OCI-LY7 (cell line): ENCODE measurements around the gene SASH1. TPM values are rescaled to one million over a fixed set of nuclear protein-coding genes. Genes with fewer than 3 reads are reported as not detected.

Source experiments
- BruUV-seq: library from RNA; stranded (reverse); fragments of 400-500 nt; replicated peaks from 2 replicates; lab custom pipeline; 2021; lab: Mats Ljungman, UMichigan
- CTCF ChIA-PET: fragments of 300-600 bp; sonication (Branson Sonifier 250); formaldehyde crosslinking; loops from one replicate; lab custom pipeline; 2022; ENCODE audit warnings: antibody characterized with exemption; ENCODE audit not compliant: unreplicated experiment; lab: Charles Lee
- POLR2A ChIA-PET: fragments of 300-600 bp; sonication (Branson Sonifier 250); formaldehyde crosslinking; loops from one replicate; lab custom pipeline; 2022; ENCODE audit warnings: antibody characterized with exemption; lab: Charles Lee
- DNase-seq: peaks from one replicate; pipeline ENCODE4 v3.0.0-alpha.2; 2015; ENCODE audit warnings: low spot score
- H2AFZ ChIP-seq: fragments of 200-600 bp; sonication (generic), shearing (Covaris generic); 2 replicates; pipeline ENCODE4 v1.6.1; 2014; ENCODE audit warnings: mild to moderate bottlenecking, antibody characterized with exemption, low read length, moderate library complexity
- H3K27ac ChIP-seq: fragments of 200-600 bp; sonication (generic); 2 replicates; pipeline ENCODE4 v1.5.1; 2014; ENCODE audit warnings: mixed run types, low read depth, mild to moderate bottlenecking, moderate library complexity, low read length, inconsistent platforms; ENCODE audit not compliant: poor library complexity, severe bottlenecking
- H3K36me3 ChIP-seq: fragments of 200-600 bp; sonication (generic); 2 replicates; pipeline ENCODE4 v1.6.1; 2014; ENCODE audit warnings: mild to moderate bottlenecking, antibody characterized with exemption, low read length, moderate library complexity, mixed read lengths; ENCODE audit not compliant: insufficient read depth
- H3K4me1 ChIP-seq: fragments of 200-600 bp; sonication (generic); 2 replicates; pipeline ENCODE4 v1.5.1; 2014; ENCODE audit warnings: mild to moderate bottlenecking, low read length; ENCODE audit not compliant: insufficient read depth, poor library complexity, severe bottlenecking
- H3K4me2 ChIP-seq: fragments of 200-600 bp; sonication (generic); 2 replicates; pipeline ENCODE4 v1.6.1; 2014; ENCODE audit warnings: mild to moderate bottlenecking, low read length
- H3K4me3 ChIP-seq: fragments of 200-600 bp; sonication (generic); 2 replicates; pipeline ENCODE4 v1.5.1; 2014; ENCODE audit warnings: mild to moderate bottlenecking, low read depth, low read length; ENCODE audit not compliant: poor library complexity, severe bottlenecking
- H3K79me2 ChIP-seq: fragments of 200-600 bp; sonication (generic); 2 replicates; pipeline ENCODE4 v1.6.1; 2016; ENCODE audit warnings: low read depth, mild to moderate bottlenecking, low read length, moderate library complexity, mixed read lengths; ENCODE audit not compliant: insufficient read depth
- H3K9me2 ChIP-seq: fragments of 200-600 bp; sonication (generic); 2 replicates; pipeline ENCODE4 v1.6.1; 2016; ENCODE audit warnings: mild to moderate bottlenecking, low read length, mixed read lengths; ENCODE audit not compliant: insufficient read depth
- H3K9me3 ChIP-seq: fragments of 200-600 bp; sonication (generic); 2 replicates; pipeline ENCODE4 v1.6.1; 2014; ENCODE audit warnings: mild to moderate bottlenecking, mixed run types, low read length, mixed read lengths
- H4K20me1 ChIP-seq: fragments of 200-600 bp; sonication (generic); 2 replicates; pipeline ENCODE4 v1.6.1; 2014; ENCODE audit warnings: mild to moderate bottlenecking, antibody characterized with exemption, low read length, moderate library complexity, mixed read lengths; ENCODE audit not compliant: insufficient read depth
- CTCF ChIP-seq: fragments of 200-600 bp; sonication (generic); conservative IDR thresholded peaks from 2 replicates; pipeline ENCODE4 v1.5.1; 2014; ENCODE audit warnings: mild to moderate bottlenecking, antibody characterized with exemption, low read length, moderate library complexity, mixed read lengths
- EZH2phosphoT487 ChIP-seq: fragments of 200-600 bp; sonication (generic); IDR thresholded peaks from 2 replicates; pipeline ENCODE4 v1.6.1; 2018; ENCODE audit warnings: low read depth, borderline replicate concordance, mild to moderate bottlenecking, mixed run types, antibody characterized with exemption, low read length, moderate library complexity, mixed read lengths
- intact Hi-C: fragments of 100-400 bp; cut with micrococcal nuclease; formaldehyde crosslinking; loops from one replicate; pipeline ENCODE4 v1.10.0; 2022; ENCODE audit not compliant: unreplicated experiment
- total RNA-seq, 2 experiments: library from RNA; depleted of rRNA in 1 of 2; stranded (reverse); fragments of >200 nt in 1 of 2; shearing (Covaris generic) in 1 of 2; gene quantifications; 2 replicates each; pipeline ENCODE4 v1.2.3, GENCODE V29; 2014 to 2022

Gene SASH1
- total RNA-seq, 2 experiments from 2014 or later = not detected

GRCh38 chr6:148317739-148318138, 24.9 kb upstream of the SASH1 start:
- intact Hi-C loops = no loop called here
- Histone ChIP-seq H3K9me2 (no peaks in the 10 kb centered on the region), H3K4me2 (no peak overlapping the region), H3K4me1 (no peaks in the 10 kb centered on the region), H3K27ac (no peak overlapping the region), H3K4me3 (no peak overlapping the region), H3K36me3 (no peaks in the 10 kb centered on the region), H2AFZ (no peak overlapping the region), H3K79me2 (no peaks in the 10 kb centered on the region), H3K9me3 (no peaks in the 10 kb centered on the region), H4K20me1 (no peaks in the 10 kb centered on the region)
- BruUV-seq = no TSS peak
- no peak for DNase-seq
- TF ChIP-seq EZH2phosphoT487 (no peak), CTCF (no peak)
- POLR2A ChIA-PET = interaction anchor here (0.7 kb wide), 1 partner anchor 82 kb away, joined by 6 read pairs; no protein-coding TSS in a partner anchor
- CTCF ChIA-PET = no interaction called here

GRCh38 chr6:148322704-148323103, 19.9 kb upstream of the SASH1 start:
- DNase-seq = no peak
- Histone ChIP-seq H4K20me1 (no peaks in the 10 kb centered on the region), H3K9me2 (no peaks in the 10 kb centered on the region), H3K27ac (no peak overlapping the region), H3K4me2 (no peak overlapping the region), H3K9me3 (no peaks in the 10 kb centered on the region), H3K36me3 (no peaks in the 10 kb centered on the region), H3K79me2 (no peaks in the 10 kb centered on the region), H3K4me1 (no peaks in the 10 kb centered on the region), H3K4me3 (no peak overlapping the region), H2AFZ (no peak overlapping the region)
- no TSS peak for BruUV-seq
- TF ChIP-seq CTCF (no peak), EZH2phosphoT487 (no peak)
- intact Hi-C loops = no loop called here
- CTCF ChIA-PET = no interaction called here
- POLR2A ChIA-PET = interaction anchor here (0.7 kb wide), 1 partner anchor 439 kb away, joined by 5 read pairs; no protein-coding TSS in a partner anchor

GRCh38 chr6:148323344-148323743, 19.3 kb upstream of the SASH1 start:
- CTCF ChIA-PET = no interaction called here

More at GRCh38 chr6:148323344-148323743, 19.3 kb upstream of the SASH1 start:
- H3K27ac ChIP-seq = no peak overlapping the region
- H3K4me2 ChIP-seq = no peak overlapping the region
- POLR2A ChIA-PET = interaction anchor here (0.6 to 0.7 kb wide), 2 partner anchors 32 to 440 kb away, joined by 3 to 5 read pairs; no protein-coding TSS in a partner anchor
- no TSS peak for BruUV-seq
- H4K20me1 ChIP-seq = no peaks in the 10 kb centered on the region
- no peak for DNase-seq
- H3K9me2 ChIP-seq = no peaks in the 10 kb centered on the region
- no peaks in the 10 kb centered on the region for H3K4me1 ChIP-seq
- TF ChIP-seq EZH2phosphoT487 (no peak), CTCF (no peak)
- H3K36me3 ChIP-seq = no peaks in the 10 kb centered on the region
- no peak overlapping the region for H2AFZ ChIP-seq
- intact Hi-C loops = no loop called here
- H3K4me3 ChIP-seq = no peak overlapping the region
- H3K9me3 ChIP-seq = no peaks in the 10 kb centered on the region
- H3K79me2 ChIP-seq = no peaks in the 10 kb centered on the region
